ENCODE measurements around the gene APOO. TPM values are rescaled to one million over a fixed set of nuclear protein-coding genes. Genes with fewer than 3 reads are reported as not detected.

The APOO gene
- total RNA-seq, 1 experiment from 2014 or later: 95.3 TPM

DNA sequence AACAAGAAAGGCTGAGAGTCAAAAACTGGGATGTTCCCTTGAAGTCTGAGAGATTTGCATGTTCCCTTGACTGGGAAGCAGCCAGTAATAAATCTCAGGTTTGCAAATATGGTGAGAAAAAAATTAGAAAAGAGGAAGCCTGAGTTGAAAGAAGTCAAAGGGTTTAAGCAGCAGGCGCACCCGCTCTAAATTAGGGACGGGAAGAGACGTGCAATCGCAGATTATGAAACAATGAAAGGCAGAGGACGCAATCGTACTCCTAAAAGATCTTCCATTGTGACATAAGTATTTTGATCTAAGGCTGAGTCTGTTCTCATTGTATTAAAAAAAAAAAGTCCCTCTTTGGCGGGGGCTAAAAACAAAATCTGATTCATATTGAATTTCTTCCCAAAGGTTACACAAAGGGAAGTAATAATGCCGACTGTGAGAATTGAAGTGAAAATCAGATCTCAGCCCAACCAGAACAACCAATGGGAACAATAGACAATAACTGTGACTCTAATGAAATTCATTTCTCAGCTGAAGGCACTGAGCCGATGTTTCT, 96.6 kb downstream of the APOO start:
- Histone ChIP-seq H3K23me2 (ENCODE audit: insufficient read length, low read depth, low read length, poor library complexity, severe bottlenecking) (no peaks in the 10 kb centered on the region), H3K27ac (ENCODE audit: insufficient read length, low read depth, low read length) (no peak overlapping the region), H3K79me1 (ENCODE audit: insufficient read depth, low read depth, low read length, poor library complexity, severe bottlenecking) (no peaks in the 10 kb centered on the region), H2BK12ac (ENCODE audit: insufficient read length, low read depth, low read length) (no peak overlapping the region), H4K91ac (ENCODE audit: insufficient read length, low read depth, low read length) (no peak overlapping the region), H3K79me2 (ENCODE audit: insufficient read depth, low read length) (no peaks in the 10 kb centered on the region), H4K20me1 (ENCODE audit: control insufficient read depth, insufficient read depth, insufficient read length) (no peaks in the 10 kb centered on the region), H2BK20ac (ENCODE audit: low read depth, low read length, poor library complexity, severe bottlenecking) (no peak overlapping the region), H3K4me1 (ENCODE audit: insufficient read depth, low read length) (no peaks in the 10 kb centered on the region), H3K4me2 (ENCODE audit: insufficient read depth, insufficient read length, low read length) (no peak overlapping the region), H2AK5ac (ENCODE audit: insufficient read length, low read length) (no peak overlapping the region), H3K9me3 (ENCODE audit: control insufficient read depth, low read depth, low read length) (no peaks in the 10 kb centered on the region), H3K56ac (ENCODE audit: insufficient read length, low read depth, low read length) (no peak overlapping the region), H3K27me3 (ENCODE audit: insufficient read depth, low read length) (no peaks in the 10 kb centered on the region), H2BK120ac (ENCODE audit: low read depth, low read length, poor library complexity, severe bottlenecking) (no peak overlapping the region), H3K18ac (ENCODE audit: insufficient read length, low read depth, low read length) (no peak overlapping the region), H2BK5ac (ENCODE audit: insufficient read length, low read length) (no peak overlapping the region), H3K14ac (ENCODE audit: insufficient read depth, low read length) (no peak overlapping the region), H3K23ac (ENCODE audit: insufficient read length, low read depth, low read length) (no peak overlapping the region), H2AFZ (ENCODE audit: low read length) (no peak overlapping the region), H3T11ph (ENCODE audit: low read length) (no peak overlapping the region), H4K5ac (ENCODE audit: insufficient read length, low read depth, low read length) (no peak overlapping the region), H3K9ac (ENCODE audit: extremely low read depth, insufficient read length, low read length) (no peak overlapping the region), H2BK15ac (ENCODE audit: low read depth, low read length) (no peak overlapping the region), H4K8ac (replicated peaks; ENCODE audit: insufficient read length, low read depth, low read length) (no peak overlapping the region), H3K4ac (ENCODE audit: low read depth, low read length) (no peak overlapping the region)
- DNase-seq: no peak
- Mint-ChIP-seq H3K4me3 (no peak overlapping the region), H3K36me3 (ENCODE audit: insufficient read depth in 1 of 3, low read depth in 3 of 3) (no peaks in the 10 kb centered on the region), H3K27ac (no peak overlapping the region; a peak in 1 of 7 replicates), H3K27me3 (ENCODE audit: low read depth) (no peaks in the 10 kb centered on the region), H3K9me3 (no peaks in the 10 kb centered on the region; a peak in 1 of 5 replicates), H3K4me1 (peaks cover 11 to 21% of the 10 kb centered on the region in 2 experiments)
- no CpG with 5 or more reads among the region's 10 CpGs for WGBS (ENCODE audit: extremely low coverage, insufficient read length, low lambda C conversion rate)
- no peak for TF ChIP-seq CTCF (conservative IDR thresholded peaks at IDR 0.05)

Measured in H9 (cell line).